ENCODE measurements around the gene FZD2. TPM values are rescaled to one million over a fixed set of nuclear protein-coding genes. Genes with fewer than 3 reads are reported as not detected.

FZD2 gene
- total and polyA plus RNA-seq, 2 of the 13 experiments (the other 11 are each of a cell fraction or from before 2014, with no cell fraction given): 0.07 to 0.13 TPM

- TF ChIP-seq ZNF609 (CRISPR knock-in tag; IDR thresholded peaks at IDR 0.05; ENCODE audit: borderline replicate concordance): no peak
- no peak for TF ChIP-seq ZBTB3 (CRISPR knock-in tag; IDR thresholded peaks at IDR 0.05; ENCODE audit: borderline replicate concordance, low read depth)
- no peak for TF ChIP-seq ZNF17 (CRISPR knock-in tag; IDR thresholded peaks at IDR 0.05)
- no peak for TF ChIP-seq ZNF674 (CRISPR knock-in tag; IDR thresholded peaks at IDR 0.05; ENCODE audit: low read depth)
- no peak for TF ChIP-seq HDAC6 (IDR thresholded peaks at IDR 0.05; ENCODE audit: low read depth, low read length)
- no peak for TF ChIP-seq MAF1 (CRISPR knock-in tag; IDR thresholded peaks at IDR 0.05; ENCODE audit: borderline replicate concordance)
- TF ChIP-seq PCBP1 (IDR thresholded peaks at IDR 0.05; ENCODE audit: borderline replicate concordance, low read depth, low read length): no peak
- no peak for TF ChIP-seq NFE2L1 (CRISPR knock-in tag; IDR thresholded peaks at IDR 0.05; ENCODE audit: borderline replicate concordance)
- no peak for TF ChIP-seq CBX5 (CRISPR knock-in tag; IDR thresholded peaks at IDR 0.05; ENCODE audit: borderline replicate concordance)
- no peak for TF ChIP-seq SP4 (CRISPR knock-in tag; IDR thresholded peaks at IDR 0.05)
Measured at GRCh38 chr17:44572801-44573200, 15.5 kb downstream of the FZD2 start (continued).
